Liver (tissue), 3 donors: ENCODE results near the gene PRKAR1B.

Source experiments
- CTCF ChIP-seq: fragments of 150-350 bp; IDR thresholded peaks from 2 replicates; pipeline ENCODE4 v1.5.1; 2017; ENCODE audit warnings: improper control_type of control experiment, low read depth, low read length; ENCODE audit not compliant: missing input control
- EGR1 ChIP-seq, 2 donors: IDR thresholded peaks; 2 replicates each; pipeline ENCODE4 v1.6.1; 2016 to 2018; ENCODE audit warnings: antibody characterized with exemption in 2 of 2, low read depth in 2 of 2
- HNF4G ChIP-seq: IDR thresholded peaks from 2 replicates; pipeline ENCODE4 v1.6.1; 2016; ENCODE audit warnings: antibody characterized with exemption
- JUND ChIP-seq, 2 donors: IDR thresholded peaks; 2 replicates each; pipeline ENCODE4 v1.6.1; 2016; ENCODE audit warnings: antibody characterized with exemption in 2 of 2
- RAD21 ChIP-seq, 2 donors: IDR thresholded peaks; 2 replicates each; pipeline ENCODE4 v1.6.1; 2016; ENCODE audit warnings: antibody characterized with exemption in 2 of 2, mild to moderate bottlenecking in 2 of 2
- REST ChIP-seq: IDR thresholded peaks from 2 replicates; pipeline ENCODE4 v1.6.1; 2016; ENCODE audit warnings: antibody characterized with exemption, mild to moderate bottlenecking
- SP1 ChIP-seq: IDR thresholded peaks from 2 replicates; pipeline ENCODE4 v1.6.1; 2018; ENCODE audit warnings: antibody characterized with exemption, mild to moderate bottlenecking
- YY1 ChIP-seq: IDR thresholded peaks from 2 replicates; pipeline ENCODE4 v1.6.1; 2016; ENCODE audit warnings: antibody characterized with exemption, mild to moderate bottlenecking
- TF ChIP-seq, protein P1 (sequence below): IDR thresholded peaks from 2 replicates; pipeline ENCODE4 v1.6.1; 2016; ENCODE audit warnings: antibody characterized with exemption
- donor health status: healthy.
- donor health status: healthy.

- TF ChIP-seq CTCF (no peak), REST (no peak), YY1 (no peak), HNF4G (no peak), SP1 (no peak), JUND (IDR thresholded peaks at IDR 0.05) (no peak), EGR1 (IDR thresholded peaks at IDR 0.05; ENCODE audit: low read depth in 2 of 2) (no peak), RAD21 (IDR thresholded peaks at IDR 0.05) (no peak)
- TF ChIP-seq, protein P1, sequence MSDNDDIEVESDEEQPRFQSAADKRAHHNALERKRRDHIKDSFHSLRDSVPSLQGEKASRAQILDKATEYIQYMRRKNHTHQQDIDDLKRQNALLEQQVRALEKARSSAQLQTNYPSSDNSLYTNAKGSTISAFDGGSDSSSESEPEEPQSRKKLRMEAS, result no peak
Observed at GRCh38 chr7:542713-543500, 184.2 kb downstream of the PRKAR1B start.
